CD4-positive, alpha-beta T cell treated with Interleukin-12 subunit alpha and Interleukin-12 subunit beta, for 1 hour (primary cell): ENCODE data around the gene TENT5C.

Source experiments
- DNase-seq: peaks from one replicate; pipeline ENCODE4 v3.0.0-alpha.2; 2020

Gene TENT5C

DNA sequence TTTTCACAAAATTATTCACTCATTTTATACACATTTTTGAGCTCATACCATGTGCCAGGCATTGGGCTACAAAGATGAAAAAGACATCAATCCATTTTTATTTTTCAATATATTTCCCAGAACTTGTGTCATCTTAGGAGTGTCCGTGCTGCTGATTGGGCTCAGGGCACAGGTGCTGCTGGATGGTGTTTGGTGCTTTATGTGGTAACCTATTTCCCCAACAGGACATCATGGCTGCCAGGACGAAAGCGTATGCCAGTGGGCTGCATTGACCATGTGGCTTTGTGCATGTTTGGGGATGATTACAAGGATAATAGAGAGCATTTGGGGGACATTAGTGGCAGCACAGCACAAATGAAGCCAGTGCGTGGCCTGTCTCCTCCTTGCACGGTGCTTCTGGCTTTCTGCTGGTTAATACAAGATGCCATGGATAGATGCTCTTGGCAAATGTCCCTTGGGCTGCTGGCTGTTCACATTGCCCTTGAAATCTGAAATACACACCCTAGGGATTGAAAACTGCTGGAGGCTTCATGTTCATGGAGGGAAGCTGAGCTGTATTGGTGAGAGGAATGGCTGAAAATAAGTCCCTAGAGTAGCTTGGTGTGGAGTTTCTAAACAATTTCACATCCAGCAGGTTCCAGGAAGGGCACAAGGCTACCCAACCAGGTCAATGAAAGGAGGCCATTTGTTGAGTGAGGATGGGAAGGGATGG lies 52.3 kb downstream of the TENT5C start:
- no peak for DNase-seq

DNA sequence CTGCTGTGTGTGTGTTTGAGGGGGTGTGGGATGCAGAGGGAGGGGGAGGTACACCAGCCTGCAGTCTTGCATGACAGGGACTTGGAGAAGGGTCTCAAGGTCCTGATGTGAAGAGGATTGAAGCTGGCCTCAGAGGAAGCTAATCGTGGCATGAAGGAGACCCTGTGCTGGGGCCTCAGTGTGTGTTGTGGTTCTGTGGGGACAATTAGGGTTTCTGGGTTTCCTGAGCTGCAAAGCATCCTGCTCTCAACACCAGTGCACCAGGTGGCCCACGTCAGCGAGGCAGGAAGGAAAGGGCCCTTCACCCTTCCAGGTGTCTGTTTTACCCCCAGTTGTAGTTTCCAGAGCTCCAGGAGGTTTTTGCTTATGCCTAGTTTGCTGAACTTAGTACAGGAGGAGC lies 52.8 kb downstream of the TENT5C start:
- peak; percentile 77 for DNase-seq

DNA sequence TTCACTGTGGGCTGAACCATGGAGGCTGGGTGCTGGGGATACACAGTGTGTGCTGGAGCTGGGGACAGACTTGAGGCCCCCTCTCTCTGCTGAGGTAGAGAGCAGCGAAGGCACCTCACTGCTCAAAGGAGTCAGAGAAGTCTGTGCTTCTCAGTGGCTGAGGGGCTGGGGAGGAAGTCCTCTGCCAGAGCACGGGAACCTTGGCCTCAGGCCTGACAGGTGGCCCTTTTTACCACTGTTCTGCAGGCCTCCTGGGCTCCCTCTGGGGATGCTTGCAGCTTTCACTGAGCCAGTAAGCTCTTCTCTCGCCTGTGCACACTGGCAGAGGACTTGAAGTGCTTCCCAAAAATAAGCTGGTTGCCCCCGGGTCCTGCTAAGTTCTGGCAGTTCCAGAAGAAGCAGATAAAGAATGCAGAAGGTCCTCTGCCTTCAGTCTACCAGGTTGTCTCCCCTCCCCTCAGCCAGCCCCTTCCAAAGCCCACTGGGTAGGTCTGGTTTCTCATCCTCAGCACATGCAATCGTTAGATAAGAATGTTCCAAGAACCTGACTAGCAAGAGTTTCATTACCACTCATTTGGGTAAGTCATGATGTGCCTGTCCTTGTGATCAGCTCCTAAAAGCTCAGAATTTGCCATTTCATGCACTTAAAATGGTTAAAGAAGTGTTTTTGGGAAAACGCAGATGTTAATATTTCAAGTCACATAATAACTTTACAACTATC lies 53.9 kb downstream of the TENT5C start:
- DNase-seq: peak; percentile 17

DNA sequence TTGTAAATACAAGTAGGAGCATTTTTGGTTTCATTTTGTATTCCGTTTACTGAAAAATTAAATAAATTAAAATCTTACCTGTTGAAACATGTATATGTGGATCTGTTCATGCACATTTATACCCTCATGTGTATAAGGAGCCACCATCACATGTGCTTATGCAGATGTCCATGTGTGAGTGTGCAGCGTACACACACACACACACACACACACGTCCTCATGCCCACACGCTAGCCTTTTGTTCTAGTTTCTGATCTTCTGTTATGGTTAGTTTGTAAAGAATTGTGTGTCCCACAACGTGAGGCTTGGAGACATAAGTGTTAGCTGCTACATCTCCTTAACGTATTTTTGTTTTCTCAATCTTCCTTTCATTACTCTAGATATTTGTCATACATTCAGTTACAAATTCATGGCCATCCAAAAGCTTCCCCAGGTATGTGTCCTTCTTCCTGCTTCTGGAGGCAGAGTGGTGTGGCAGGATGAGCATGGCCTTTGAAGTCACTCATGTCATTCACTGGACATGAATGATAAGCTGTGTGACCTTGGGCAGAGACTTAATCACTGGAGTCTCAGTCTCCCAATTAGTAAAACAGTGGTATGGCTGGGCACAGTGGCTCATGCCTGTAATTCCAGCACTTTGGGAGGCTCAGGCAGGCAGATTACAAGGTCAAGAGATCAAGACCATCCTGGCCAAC lies 54.6 kb downstream of the TENT5C start:
- no peak for DNase-seq

DNA sequence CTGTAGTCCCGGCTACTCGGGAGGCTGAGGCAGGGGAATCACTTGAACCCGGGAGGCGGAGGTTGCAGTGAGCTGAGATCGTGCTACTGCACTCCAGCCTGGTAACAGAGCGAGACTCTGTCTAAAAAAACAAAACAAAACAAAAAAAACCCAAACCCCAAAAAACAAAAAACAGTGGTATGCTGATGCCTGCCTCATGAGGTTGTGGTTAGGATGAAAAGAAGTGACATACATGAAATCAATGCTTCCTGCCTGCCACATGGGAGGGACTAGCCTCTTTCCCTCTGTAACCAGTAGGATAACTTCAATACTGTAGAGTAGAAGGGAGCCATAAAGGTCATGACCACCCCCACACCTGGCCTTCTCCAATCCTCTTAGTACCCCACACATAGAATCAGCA lies 55.2 kb downstream of the TENT5C start:
- peak; percentile 74 for DNase-seq

DNA sequence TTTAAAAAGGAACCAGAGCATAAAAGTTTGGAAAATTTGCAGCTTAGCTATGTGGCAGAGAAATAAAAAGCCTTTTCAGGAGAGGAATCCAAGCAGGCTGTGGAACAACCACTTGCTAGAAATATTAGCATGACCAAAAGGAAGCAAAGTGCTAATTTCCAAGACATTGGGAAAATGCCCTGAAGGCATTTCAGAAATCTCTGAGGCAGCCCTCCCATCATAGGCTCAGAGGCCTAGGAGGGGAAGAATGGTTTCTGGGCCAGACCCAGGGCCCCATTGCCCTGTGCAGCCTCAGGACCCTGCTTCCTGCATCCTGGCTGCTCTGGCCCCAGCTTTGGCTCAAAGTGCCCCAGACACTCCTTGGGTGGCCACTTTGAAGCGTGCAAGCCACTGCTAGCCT lies 56.8 kb downstream of the TENT5C start:
- no peak for DNase-seq

DNA sequence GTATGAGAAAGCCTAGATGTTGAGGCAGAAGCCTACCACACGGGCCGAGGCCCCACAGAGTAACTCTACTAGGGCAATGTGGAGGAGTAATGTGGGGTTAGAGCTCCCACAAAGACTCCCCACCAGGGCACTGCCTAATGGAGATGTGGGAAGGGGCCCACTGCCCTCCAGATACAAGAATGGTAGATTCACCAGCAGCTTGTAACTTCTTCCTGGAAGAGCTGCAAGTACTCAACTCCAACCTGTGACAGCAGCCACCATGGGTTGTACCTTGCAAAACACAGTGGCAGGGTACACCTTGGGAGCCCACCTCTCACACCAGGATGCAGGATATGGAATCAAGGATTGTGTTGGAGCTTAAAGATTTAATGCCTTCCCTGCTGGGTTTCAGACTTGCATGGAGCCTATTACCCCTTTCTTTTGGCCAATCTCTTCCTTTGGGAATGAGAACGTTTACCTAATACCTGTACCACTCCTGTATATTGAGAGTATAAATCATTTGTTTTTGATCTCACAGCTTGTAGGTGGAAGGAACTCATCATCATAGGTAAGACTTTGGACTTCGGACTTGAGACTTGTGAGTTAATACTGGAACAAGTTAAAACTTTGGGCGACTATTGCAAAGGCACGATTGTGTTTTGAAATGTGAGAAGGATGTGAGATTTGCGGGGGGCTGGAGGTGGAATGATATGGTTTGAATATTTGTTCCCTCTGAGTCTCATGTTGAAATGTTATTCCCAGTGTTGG lies 57.5 kb downstream of the TENT5C start:
- no peak for DNase-seq

DNA sequence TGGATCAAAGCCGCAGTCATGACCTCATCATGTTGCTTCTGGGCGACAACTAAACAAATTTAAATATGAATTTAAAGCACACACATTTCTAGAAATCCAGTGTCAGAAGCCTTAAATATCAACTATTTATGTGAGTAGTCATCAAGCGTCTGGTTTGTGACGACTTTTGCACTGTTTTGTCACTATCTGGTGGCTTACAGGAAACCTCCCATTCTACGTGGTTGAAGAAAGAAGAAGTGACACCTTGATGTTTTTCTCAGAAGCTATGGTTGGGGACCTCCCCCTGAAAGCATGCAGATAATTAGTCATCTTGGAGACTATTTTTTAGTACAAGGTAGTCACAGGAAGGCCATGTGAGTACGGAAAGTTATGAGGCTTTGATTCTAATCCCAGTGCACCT lies 58.5 kb downstream of the TENT5C start:
- peak; percentile 87 for DNase-seq

DNA sequence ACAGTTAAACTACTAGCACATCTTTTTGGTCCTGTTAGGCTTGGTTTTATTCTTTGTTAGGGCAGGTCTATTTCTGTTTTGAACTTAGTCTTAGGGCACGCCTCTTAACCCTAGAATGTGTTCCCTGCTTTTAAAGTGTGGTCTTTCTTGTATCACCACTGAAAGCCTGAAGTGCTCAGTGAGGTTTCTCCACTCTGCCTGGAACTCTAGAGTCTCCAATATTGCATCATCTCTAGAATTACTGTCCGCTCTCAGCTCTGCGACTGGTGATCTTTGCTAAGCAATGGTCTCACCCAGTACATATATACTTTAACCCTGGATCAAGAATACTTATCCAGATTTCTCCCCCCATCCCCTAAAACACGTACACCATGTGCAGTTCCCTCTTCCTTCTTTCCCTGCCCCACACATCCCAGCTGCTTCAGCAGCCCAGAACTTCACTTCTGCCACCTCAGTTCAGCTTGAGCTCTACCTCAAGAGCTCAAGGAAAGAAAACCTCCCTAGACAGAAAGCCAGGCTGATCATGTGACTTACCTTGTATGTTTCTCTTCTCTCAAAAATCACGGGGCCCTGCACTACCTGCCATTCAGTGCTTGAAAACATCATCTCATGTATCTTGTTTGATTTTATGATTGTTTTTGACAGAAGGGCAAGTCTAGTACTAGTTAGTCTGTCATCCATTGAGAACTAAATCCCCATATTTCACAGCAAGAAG lies 59.9 kb downstream of the TENT5C start:
- no peak for DNase-seq

DNA sequence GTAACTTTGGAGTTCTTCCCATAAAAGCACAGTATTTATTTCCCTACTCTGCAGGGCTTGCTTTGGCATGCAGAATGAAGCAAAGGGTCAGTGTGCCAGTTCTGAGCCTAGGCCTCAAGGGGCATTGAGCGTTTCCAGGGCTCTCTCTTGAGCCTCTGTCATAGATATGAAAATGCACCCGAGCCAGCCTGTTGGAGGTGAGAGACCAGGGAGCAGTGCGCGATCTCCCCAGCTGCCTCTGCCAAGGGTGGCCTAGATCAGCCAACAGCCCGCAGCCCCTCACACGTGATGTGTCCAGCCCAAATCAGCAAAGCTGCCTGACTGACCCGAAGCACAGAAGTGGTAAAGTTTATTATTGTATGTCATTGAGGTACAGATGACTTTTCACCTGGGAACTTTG lies 63.7 kb downstream of the TENT5C start:
- no peak for DNase-seq

DNA sequence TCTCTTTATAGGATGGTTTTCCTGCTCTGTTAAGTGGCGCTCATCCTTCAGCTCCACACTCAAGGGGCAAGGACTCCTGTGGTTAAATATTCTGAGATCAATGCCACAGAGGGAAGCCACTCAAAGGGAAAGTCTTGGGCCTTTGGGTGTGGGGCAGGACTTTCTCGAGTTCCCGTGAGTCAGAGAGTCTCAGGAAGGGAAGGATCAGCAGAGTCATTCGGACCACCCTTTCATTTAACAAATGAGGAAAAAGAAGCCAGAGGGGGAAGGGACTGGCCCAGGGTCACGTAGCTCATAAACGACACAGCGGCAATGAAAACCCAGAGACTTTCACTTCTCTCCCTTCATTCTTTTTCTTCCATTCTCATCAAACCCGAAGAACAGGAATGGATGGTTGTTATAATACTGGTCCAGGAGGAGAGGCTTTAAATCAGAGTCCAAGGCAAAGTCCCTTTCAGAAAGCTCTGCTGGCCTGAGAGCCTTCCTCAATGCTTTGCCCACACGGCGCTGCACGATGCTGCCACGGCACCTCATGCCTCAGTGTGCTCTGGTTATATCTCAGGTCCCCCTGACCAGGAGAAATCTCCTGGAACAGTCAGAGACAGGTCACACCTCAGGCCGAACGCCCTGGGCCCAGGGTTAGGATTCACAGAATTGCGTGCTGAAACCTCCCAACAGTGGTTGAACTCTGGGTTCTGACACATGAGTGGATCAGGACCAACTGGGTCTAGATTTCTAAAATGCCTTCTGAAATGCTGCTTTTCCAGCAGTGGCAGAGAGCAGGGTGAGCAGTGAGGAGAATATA lies 65.3 kb downstream of the TENT5C start:
- DNase-seq: no peak

DNA sequence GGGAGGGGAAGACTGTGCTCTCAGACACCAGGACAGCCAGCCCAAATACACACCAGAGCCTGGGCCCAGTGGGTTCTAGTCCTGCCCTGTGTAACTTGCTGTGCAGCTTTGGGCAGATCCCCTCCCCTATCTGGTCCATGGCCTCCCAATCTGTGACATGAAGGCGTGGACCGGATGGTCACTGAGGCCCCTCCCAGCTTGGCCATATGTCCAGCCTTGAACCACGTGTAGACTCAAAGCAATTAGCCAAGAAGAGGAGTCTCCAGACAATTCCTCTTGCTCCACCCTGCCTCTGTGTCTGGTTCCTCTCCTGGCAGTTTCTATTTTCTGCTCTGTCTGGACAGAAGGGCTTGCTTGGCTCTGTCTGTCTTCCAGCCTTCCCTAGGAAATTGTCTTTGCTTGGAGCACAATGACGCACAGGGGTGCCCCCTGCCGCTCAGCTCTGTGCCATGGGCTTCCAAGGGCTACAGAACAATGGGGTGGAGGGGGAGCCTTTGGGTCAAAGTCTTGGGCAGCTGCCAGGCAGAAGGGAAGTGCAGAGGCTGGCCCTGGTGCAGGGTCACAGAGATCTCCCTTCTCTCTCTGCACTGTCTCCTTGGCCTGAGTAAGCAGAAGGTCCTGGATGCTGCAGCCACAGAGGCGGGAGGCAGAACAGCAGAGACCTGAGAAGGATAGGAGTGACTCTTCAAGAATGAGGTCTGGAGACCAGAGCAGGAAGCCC lies 66.1 kb downstream of the TENT5C start:
- DNase-seq: no peak

DNA sequence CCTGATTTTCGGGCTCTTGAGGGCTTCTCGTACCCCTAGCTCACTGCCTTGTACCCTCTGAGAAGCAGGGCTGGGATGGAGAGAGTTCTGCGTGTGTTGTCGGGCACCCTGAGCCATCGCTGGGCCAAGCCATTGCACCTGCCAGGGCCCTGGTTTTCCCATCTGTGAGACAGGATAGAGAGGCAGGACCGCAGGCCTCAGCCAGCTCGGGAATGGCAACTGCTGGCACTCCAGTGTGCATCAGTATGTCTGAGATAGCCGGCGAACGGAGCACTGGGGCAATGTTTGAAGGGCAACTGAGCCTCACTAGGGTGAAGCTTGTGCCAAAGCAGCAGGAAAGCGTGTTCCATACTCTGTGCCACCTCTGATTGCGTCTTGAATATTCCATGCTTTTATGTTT lies 66.9 kb downstream of the TENT5C start:
- no peak for DNase-seq

DNA sequence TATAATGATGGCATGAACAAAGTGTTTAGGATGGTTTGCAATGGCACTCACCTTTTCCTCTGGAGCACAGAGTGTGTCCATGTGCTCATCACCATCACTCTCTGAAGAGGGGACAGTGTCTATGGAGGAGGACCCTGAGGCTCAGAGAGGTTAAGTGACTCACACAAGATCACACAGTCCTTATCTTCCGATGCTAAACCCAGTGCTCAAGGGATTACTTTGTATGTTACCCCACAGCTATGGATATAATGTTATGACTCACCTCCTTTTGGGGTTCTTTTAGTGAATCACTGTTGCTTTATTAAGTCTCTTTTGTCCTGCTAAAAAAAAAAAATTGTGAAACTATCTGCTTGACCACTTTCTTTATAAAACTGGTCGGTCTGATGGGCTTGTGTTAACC lies 67.6 kb downstream of the TENT5C start:
- no peak for DNase-seq

DNA sequence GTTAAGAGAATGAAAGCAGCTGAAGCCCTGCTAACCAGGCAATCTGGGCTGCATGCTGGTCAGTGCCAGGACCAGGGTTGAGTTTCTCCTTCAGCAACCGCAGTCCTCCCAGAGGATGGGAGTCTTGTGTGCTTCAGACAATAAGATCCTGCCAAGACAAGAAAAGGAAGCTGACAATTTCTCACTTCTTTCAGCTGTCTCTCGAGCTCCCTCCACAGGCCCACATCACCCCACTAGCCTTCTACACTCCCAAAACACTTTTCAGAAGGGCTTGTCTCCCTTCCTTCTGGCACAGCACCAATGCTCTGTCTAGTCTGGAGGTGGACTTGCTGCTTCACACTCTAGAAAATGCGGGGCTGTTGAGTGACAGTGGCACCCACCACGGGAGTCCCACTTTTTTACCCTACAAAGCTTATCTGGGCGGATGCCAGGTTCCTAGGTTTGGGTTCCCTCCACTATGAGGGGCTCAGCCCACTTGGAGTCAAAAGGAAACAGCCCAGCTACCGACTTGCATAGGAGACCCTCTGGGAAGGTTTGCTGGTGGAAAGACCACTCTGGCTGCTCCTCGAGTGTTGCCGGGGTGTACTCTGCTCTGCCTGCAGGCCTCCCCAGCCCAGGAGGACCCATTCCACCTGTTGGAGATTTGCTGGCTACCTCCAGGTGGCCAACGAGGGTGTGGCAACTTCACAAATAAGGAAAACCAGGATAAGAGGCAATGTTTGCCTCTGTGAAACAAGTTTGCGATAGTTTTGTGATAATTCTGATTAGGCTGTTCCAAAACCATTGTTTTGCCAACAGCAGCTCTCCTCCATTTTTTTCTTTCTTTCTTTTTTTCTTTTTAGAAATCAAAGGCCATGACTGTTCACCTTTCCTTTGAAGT lies 68.9 kb downstream of the TENT5C start:
- peak; percentile 73 for DNase-seq

DNA sequence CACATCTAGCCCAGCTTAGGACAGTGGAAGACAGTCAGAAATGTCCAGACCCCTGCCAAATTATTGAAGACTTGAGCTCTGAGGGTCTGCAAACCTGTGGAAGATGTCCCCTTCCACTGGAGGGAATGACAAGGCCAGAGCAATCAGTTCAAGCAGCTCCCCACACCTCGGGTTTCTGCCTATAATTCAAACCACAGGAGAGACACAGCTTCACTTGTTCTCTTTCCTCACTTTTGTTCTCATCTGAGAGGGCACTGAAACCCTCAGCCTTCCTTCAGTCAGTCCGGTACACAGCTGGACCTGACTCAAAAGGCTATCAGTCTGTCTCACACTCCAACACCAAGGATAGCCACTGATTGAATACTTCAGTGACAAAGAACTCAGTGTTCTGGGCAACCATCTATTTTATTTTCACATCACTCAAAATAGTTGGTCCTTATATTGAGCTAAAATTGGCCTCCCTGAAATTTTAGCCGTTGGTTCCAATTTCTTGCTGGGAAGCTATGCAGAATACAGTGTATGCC lies 70.1 kb downstream of the TENT5C start:
- no peak for DNase-seq

DNA sequence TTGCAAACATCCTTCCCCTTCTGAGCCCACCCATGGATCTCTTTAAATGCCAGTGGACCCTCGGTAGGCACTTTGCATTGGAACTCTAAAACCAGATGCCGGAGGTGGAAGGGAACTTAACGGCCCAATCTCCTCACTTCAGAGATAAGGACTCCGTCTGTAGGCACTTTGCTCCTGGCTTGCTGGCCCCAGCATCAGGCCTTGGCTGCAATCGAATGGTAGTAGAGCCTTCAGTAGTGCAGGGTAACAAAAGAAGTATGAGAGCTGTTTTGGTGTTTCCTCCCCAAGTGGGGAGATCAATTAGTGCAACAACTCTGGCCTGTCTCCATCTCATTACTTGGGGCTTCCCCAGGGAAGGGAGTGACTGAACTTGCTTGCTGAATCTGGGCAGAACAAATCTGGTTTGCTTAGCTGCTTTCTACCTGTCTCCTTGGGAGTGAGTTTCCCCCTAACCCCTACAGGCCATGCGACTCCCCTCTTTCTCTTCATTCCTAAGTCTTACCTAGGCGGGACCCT lies 70.8 kb downstream of the TENT5C start:
- no peak for DNase-seq
